PFSK-1 (cell line): ENCODE data around the gene PJA2.

Experiments
- FOXP2 ChIP-seq: optimal IDR thresholded peaks from 2 replicates; pipeline ENCODE3; 2011; ENCODE audit warnings: borderline replicate concordance, control low read depth, inconsistent platforms; ENCODE audit not compliant: insufficient read depth; ENCODE audit errors: extremely low read length, extremely low read depth
- POLR2AphosphoS5 ChIP-seq: IDR thresholded peaks from 2 replicates; pipeline ENCODE4 v1.6.1; 2012; ENCODE audit warnings: low read depth, mild to moderate bottlenecking, control low read depth, low read length, moderate library complexity
- SIN3A ChIP-seq: IDR thresholded peaks from 2 replicates; pipeline ENCODE4 v1.6.1; 2012; ENCODE audit warnings: mild to moderate bottlenecking, low read length, moderate library complexity, borderline replicate concordance; ENCODE audit not compliant: insufficient read depth
- TAF1 ChIP-seq: IDR thresholded peaks from 2 replicates; pipeline ENCODE4 v1.6.1; 2012; ENCODE audit warnings: low read length, control low read depth, borderline replicate concordance; ENCODE audit not compliant: insufficient read depth
- TF ChIP-seq, protein P1 (sequence below), 2 experiments: IDR thresholded peaks; 2 replicates each; pipeline versions ENCODE4 v1.6.1 to v1.8.0; 2011 to 2012; ENCODE audit warnings: low read depth in 2 of 2, low read length in 2 of 2, control low read depth in 1 of 2, inconsistent platforms in 1 of 2, mild to moderate bottlenecking in 1 of 2, moderate library complexity in 1 of 2; ENCODE audit not compliant: insufficient read depth in 1 of 2

PJA2 gene

DNA sequence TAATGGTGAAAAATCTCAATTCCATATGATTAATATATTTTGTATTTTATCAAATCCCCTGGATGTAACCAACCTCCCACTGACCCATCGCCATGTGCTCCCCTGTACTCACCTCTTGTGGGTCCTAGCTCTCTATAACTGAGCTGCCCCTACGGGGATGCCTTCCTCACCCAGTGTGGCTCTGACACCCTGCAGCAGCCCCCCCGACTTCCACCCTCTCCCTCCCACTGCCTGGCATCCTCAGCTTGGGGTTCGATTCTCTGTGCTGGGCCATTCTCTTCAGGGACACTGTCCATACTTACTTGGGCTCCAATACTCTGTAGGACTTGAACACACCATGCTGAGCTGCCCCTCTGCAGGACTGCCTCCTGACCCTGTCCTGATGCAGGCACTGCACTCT, 87.1 kb downstream of the PJA2 start:
- TF ChIP-seq TAF1 (no peak), FOXP2 (no peak), POLR2AphosphoS5 (no peak), SIN3A (no peak)
- TF ChIP-seq, protein P1, sequence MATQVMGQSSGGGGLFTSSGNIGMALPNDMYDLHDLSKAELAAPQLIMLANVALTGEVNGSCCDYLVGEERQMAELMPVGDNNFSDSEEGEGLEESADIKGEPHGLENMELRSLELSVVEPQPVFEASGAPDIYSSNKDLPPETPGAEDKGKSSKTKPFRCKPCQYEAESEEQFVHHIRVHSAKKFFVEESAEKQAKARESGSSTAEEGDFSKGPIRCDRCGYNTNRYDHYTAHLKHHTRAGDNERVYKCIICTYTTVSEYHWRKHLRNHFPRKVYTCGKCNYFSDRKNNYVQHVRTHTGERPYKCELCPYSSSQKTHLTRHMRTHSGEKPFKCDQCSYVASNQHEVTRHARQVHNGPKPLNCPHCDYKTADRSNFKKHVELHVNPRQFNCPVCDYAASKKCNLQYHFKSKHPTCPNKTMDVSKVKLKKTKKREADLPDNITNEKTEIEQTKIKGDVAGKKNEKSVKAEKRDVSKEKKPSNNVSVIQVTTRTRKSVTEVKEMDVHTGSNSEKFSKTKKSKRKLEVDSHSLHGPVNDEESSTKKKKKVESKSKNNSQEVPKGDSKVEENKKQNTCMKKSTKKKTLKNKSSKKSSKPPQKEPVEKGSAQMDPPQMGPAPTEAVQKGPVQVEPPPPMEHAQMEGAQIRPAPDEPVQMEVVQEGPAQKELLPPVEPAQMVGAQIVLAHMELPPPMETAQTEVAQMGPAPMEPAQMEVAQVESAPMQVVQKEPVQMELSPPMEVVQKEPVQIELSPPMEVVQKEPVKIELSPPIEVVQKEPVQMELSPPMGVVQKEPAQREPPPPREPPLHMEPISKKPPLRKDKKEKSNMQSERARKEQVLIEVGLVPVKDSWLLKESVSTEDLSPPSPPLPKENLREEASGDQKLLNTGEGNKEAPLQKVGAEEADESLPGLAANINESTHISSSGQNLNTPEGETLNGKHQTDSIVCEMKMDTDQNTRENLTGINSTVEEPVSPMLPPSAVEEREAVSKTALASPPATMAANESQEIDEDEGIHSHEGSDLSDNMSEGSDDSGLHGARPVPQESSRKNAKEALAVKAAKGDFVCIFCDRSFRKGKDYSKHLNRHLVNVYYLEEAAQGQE (IDR thresholded peaks at IDR 0.05; ENCODE audit: insufficient read depth in 1 of 2, low read depth in 2 of 2, low read length in 2 of 2) = no peak

DNA sequence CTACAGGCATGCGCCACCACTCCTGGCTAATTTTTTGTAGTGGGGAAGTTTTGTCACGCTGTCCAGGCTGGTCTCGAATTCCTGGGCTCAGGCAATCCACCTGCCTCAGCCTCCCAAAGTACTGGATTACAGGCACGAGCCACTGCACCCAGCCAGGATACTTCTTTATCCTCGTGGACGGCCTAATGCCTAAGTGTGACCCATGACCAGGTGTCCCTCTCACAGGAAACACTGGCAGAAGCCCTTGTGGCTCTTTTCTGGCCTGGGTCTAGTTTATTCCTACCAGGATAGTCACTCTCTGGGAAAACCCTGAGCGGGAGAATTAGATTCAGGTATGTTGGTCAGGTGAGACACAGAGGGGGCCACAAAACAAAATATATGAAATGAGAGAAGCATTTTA, 90.4 kb downstream of the PJA2 start:
- no peak for TF ChIP-seq FOXP2
- TF ChIP-seq SIN3A = no peak
- TF ChIP-seq, protein P1 (IDR thresholded peaks at IDR 0.05; ENCODE audit: insufficient read depth in 1 of 2, low read depth in 2 of 2, low read length in 2 of 2) = no peak
- no peak for TF ChIP-seq TAF1
- no peak for TF ChIP-seq POLR2AphosphoS5

DNA sequence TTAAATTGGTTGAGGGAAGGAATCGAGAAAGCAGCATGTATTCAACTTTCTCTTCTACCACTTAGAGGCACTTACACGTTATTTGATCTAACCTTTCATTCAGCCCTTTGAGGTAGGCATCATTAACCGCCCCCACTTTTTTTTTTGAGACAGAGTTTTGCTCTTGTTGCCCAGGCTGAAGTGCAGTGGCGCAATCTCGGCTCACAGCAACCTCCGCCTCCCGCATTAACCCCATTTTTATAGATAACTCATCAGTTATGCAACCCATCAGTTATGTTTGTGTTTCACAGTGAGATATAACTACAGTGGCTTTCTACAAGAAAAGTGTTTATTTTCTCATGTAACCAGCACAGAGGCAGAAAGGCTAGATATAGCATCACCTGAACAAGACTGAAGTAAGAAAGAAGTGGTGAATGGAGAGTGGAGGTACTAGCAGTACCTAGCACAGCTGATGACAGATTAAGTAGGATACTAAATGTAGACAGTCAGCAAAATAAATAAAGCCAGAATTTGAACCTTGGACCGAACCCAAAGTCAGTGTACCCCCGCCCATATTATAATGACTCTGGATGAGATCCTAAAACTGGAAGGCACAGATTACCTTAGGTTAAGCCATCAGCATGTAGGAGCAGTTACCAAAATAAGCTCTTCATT, 91.2 kb downstream of the PJA2 start:
- TF ChIP-seq SIN3A = no peak
- no peak for TF ChIP-seq POLR2AphosphoS5
- TF ChIP-seq, protein P1 (IDR thresholded peaks at IDR 0.05; ENCODE audit: insufficient read depth in 1 of 2, low read depth in 2 of 2, low read length in 2 of 2) = no peak
- TF ChIP-seq TAF1 = no peak
- no peak for TF ChIP-seq FOXP2

DNA sequence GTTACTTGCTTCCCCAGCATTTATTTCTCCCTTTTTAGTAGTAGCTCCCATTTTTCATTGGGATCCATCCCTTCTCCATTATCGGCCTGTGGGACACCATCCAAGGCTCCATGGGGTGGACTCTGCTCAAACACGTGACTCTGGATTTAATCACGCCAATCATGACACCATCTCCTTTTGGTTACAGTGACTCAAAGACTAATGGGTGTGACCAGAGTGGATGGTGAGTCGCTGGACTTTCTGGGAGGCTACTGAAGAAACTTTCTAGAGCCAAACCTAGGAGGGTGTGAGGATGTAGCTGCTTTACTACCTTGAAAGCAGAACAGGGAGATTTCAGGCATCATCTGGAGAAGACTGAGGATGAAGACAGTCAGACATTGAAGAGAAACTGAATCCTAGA, 93.1 kb downstream of the PJA2 start:
- TF ChIP-seq TAF1 (no peak), FOXP2 (no peak), SIN3A (no peak), POLR2AphosphoS5 (no peak)
- TF ChIP-seq, protein P1 (IDR thresholded peaks at IDR 0.05; ENCODE audit: insufficient read depth in 1 of 2, low read depth in 2 of 2, low read length in 2 of 2) = no peak

DNA sequence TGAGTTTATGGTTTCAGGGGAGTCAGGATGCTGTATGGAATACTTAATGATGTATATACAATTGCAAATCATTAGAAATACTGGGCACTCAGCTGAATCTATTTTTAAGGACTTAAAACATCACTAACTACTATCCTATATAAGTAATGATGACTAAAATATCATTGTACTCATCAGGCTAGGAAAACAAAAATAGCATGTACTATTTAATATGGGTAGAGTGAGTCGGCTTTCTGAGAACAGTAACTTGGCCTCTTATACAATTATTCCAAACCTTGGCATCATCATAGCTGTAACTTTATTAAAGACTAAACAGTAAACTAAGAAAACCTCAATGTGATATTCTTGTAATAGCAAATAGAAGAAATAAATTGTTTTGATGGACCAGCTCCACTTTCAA, 94.5 kb downstream of the PJA2 start:
- TF ChIP-seq FOXP2 (no peak), POLR2AphosphoS5 (no peak), SIN3A (no peak), TAF1 (no peak)
- TF ChIP-seq, protein P1 (IDR thresholded peaks at IDR 0.05; ENCODE audit: insufficient read depth in 1 of 2, low read depth in 2 of 2, low read length in 2 of 2) = no peak
